ENCODE measurements around the gene COL4A5.
"Not testable (repeated sequence)": the region's sequence is repeated elsewhere in the genome, so short reads cannot be mapped to it uniquely, and the experiment has no call there.

COL4A5 gene

GRCh38 chrX:108439426-108439942 is at the start of gene COL4A5:
COL4A5 (plus strand) TSS chrX:108439838; CDS start chrX:108440126, 288 bp downstream.
- peak; percentile 59 for DNase-seq (ENCODE audit: low read depth, low spot score)

GRCh38 chrX:108390976-108391717 is 48.5 kb upstream of the COL4A5 start:
- not testable (repeated sequence) for DNase-seq (ENCODE audit: low read depth, low spot score)

DNA sequence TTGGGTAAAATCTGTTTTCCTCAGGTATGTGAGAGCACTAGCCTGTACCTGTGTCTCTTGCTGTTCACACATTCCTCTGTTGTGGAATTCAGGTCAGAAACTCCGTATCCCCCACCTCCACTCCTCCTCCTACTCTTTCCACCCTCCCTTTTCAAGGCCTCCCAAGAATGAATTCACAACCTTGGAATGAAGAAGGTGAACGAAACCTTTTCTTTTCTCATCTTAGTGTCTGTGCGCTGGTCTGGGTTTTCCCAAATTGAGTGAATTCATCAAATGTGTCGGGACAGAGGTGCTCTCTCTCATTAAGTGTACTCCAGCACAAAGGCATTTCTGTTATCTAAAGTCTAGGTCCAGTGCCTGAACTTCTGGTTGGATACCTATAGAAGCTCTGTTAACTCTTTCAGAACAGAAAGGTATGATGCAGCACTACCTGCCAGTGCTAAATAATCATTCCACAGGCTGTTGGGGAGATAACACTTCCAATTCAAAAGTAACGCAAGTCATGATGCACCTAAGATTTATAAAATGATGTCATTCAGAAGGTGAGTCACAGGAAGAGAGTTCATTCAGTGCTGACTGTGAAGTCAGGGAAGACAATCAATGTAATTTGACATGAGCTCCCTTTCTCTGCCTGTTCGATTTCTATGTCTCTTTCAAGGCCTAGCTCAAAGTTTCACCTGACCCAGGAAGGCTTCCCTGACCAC is 43.3 kb upstream of the COL4A5 start:
- no peak for DNase-seq (ENCODE audit: low read depth, low spot score)

GRCh38 chrX:108396986-108397385 is 42.7 kb upstream of the COL4A5 start:
- DNase-seq (ENCODE audit: low read depth, low spot score) = no peak

- DNase-seq (ENCODE audit: low read depth, low spot score) = no peak
These were observed 41.8 kb upstream of the COL4A5 start for GRCh38 chrX:108397627-108398391.

DNA sequence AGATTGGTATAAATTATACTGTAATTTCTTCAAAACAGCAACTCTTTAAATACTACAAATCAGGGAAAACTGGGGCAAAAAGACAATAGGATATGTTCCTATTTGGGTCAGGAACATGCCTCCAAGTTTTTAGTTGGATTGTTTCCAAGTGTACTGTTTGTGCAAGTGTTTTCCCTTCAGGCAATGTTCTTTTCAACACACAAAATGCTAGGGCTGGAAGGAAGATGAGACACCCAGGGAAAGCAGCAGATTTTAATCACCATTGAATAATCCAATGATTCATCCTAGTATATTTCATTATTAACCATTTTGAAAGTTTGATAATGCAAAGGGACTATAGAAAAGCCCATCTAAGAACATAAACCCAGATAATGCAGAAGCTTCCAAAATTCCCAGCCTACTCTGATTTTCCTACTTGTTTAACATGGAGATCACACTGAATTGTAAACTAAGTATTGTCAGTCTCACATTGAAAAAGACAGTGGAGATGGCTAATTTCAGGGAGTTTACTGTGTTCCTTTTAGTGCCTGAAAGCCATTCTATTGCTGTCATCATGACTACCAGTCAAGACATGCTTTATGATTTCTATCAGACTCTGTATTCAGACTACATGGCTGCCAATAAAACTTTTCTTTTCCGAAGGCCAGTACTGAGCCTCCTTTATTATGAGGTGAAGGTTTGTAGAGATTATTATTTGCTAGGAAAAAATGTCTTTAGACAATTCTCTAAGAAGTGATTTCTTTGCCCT is 40.0 kb upstream of the COL4A5 start:
- DNase-seq (ENCODE audit: low read depth, low spot score) = no peak

DNA sequence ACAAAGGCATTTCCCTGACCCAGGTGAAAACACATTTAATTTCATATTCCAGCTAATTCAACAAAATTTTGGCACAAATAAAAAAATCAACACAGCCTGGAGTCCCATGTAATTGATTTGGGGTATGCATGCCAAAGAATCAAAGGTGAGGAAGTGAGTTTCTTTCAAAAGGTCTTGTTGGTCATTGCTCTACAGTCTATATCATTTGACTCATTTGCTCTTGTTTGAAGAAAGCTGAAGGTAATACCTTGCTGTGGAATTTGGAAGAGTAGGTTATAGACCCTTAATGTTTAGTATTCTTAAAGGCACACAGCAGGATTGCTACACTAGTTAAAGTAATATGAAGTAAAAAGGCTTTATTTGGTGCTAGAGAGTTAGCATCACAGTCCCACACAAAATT is 26.9 kb upstream of the COL4A5 start:
- DNase-seq (ENCODE audit: low read depth, low spot score) = no peak

DNA sequence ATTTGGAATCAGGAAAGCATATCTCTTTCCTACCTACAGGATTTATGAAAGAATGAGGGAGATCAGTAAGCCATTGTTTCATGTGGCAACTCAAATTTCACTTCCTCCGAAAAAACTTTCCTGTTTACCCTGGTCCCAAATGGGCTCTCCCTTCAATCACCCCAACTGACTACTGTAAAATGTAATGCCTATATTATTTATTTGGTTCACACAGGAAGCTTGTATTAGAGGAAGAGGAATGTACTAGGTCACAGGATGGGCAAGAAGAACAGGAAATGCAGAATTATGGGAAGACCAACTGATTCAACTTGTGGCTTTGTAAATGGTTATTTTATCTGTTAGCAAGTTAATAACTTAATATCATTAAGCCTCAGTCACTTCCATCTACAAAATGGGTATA is 24.5 kb upstream of the COL4A5 start:
- no peak for DNase-seq (ENCODE audit: low read depth, low spot score)

DNA sequence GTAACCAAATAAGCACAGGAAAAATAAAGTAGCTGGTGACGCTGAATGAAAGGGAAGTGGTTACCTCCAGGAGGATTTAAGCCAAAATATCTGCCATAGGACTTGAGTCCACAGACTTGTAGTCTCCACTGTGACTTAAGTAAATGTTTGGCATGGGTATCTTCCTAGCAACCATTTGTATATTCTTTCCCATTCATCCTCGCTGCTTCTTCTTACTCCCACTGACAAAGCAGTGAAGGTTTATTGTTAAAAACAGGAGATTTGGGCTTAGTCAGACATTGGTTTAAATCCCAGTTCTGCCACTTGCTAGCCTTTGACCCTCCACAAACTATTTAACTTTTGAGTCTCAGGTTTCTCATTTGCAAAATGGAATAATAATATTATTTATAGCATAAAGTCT is 23.7 kb upstream of the COL4A5 start:
- DNase-seq (ENCODE audit: low read depth, low spot score) = no peak

- no peak for DNase-seq (ENCODE audit: low read depth, low spot score)
These were observed 22.4 kb upstream of the COL4A5 start for GRCh38 chrX:108417257-108417656.

- DNase-seq (ENCODE audit: low read depth, low spot score) = no peak
These were observed 20.2 kb upstream of the COL4A5 start for GRCh38 chrX:108419401-108419800.

DNA sequence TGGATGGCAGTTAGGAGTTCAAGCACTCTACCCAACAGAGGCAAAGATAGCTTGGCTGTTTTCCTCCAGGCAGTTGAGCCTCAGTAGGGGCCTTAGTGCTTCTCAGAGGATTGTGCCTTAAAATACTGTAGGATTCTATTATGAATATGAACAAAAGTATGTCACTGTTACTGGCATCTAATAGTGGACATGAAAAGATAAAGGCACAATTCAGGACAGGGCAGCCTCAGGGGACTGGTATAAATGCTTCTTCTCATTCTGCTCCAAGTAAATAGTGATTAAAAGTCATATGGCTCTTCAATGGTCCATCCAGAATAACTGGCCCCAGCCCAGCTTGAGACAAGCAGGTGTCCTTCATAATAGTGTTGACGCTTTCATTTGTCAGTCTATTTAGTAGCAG is 19.2 kb upstream of the COL4A5 start:
- no peak for DNase-seq (ENCODE audit: low read depth, low spot score)

DNA sequence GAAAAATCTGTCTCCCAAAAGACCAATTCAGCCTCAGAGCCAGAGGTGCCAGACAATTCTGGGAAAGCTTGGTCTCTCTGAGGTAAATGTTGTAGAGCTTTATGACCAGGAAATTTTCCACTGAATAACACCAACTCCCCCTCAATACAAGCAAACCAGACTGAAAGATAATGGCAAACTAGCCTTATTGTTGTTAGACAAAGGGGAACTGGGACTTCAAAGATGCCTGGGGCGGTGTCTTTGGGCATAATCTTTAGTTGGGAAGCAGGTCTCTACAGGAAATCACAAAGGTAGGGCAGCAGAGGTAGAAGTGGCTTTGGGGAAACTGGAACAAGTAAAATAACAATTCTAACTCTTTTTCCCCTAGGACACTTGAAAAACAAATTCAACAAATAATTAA is 13.4 kb upstream of the COL4A5 start:
- no peak for DNase-seq (ENCODE audit: low read depth, low spot score)

- DNase-seq (ENCODE audit: low read depth, low spot score) = no peak
These were observed 4.4 kb upstream of the COL4A5 start for GRCh38 chrX:108435261-108435660.

DNA sequence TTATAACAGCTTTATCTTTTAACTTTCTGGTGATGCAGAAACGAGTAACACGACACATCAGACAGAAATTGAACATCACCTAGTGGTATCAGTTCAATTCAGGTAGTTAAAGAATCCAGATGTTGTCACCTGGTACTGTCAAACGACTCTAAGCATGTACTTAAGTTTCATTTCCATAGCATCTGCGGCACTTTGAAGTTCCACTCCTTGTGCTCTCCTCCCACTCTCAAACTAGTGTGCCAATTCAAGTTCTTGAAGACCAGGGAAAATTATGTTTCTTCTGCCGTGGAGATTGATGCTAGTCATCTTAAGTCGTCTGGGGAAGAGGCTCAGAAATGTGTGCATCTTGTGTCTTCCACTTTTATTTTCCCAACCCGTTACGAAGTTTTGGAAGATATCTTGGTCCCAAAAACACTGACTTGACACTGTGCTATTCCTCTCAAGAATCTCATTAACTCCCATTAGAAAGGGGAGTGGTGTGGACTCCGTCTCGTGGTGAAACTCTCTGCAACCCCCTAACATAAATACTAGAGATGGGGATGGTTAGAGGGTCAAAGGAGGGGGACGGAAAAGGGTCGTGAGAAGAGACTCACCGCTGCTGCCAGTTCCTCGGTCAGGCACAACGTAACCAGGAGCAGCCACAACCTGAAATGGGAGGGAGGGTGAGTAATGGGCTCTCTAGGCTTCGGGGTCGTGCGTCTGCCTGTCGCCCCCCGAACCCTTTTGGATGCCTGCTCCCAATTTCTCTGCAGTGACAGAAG is 2.1 kb upstream of the COL4A5 start:
- DNase-seq (ENCODE audit: low read depth, low spot score) = no peak

DNA sequence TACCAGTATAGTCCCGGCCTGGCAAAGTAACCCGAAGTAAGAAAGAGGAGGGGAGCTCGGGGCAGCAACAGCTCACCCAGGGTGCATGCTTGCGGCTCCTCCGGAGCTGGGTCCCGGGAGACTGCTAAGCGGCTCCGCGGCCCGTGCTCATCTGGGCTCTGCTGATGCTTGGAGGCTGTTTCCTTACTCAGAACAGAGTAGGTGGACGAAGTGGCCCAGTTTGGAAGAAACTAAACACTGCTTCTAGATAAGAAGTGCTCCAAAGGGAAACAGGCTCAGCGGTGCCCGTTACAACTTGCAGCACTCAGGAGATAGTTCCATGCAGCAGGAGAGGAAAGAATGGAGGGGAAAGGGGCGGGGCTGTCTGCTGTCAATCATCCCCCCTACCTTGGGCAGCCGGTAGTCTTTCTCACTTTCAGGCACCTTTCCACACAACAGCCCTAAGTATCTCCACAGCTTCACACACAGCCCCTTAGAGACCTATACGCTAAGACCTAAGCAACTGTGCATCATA is 1.5 kb upstream of the COL4A5 start, which contains the start of gene COL4A6:
Gene COL4A6 (minus strand): TSS at position 313 of the 514 bp plus-strand sequence. CDS start 226 bp downstream, at position 87.
- DNase-seq (ENCODE audit: low read depth, low spot score) = peak; percentile 28

GRCh38 chrX:108439961-108440696 is 491 bp downstream of the COL4A5 start:
- DNase-seq (ENCODE audit: low read depth, low spot score) = no peak

DNA sequence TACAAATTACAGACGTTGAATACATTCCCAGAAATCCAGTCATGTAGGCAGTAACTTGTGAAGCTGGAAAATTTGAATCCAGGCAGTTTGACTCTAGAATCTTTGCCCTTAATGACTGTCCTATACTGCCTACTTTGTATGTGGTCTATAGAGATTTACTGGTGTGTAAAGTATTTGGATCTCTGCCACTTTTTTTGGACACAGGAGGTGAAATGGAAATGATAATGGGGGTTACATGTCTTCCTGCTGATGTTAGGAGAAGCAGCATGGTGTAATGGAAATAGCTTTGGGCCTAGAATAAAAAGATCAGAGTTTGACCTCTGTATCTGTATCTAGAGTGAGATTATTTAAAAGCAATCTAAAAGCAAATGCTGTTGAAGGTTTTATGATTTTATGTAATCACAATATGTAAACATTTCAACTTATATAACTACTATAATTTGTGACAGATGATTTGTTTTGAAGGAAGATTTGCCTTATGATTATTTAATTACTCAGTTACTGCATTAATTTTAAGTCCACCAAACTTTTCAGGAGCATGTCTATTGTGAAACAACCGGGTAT is 3.3 kb downstream of the COL4A5 start:
- no peak for DNase-seq (ENCODE audit: low read depth, low spot score)

DNA sequence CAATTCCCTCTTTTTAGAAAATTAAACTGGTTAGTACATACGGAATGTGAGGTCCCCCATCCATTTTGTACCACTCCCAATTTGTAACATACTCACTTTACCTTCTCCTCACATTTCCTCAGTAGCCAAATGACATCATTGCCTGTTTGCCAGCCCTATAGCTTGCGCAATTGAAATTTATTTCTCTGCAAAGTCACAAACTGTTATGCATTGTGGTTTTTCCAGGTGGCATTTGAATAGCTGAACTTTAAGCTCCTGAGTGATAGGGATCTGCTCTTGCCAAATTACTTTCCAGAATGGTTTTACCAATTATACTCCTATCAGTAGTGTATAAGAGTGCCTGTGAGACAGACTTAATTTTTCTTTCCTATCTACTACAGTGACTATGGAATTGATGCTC is 7.7 kb downstream of the COL4A5 start:
- DNase-seq (ENCODE audit: low read depth, low spot score) = no peak
